SU-DHL-6 (cell line): ENCODE measurements around the gene TCERG1.
A peak's percentile ranks its signal among the peaks of the same experiment; 100 is the strongest.

Experiments used
- H2AFZ ChIP-seq: fragments of 200-600 bp; sonication (generic); 2 replicates; pipeline ENCODE4 v1.6.1; 2014; ENCODE audit warnings: low read depth, mild to moderate bottlenecking, moderate library complexity, mixed read lengths, antibody characterized with exemption, low read length; ENCODE audit not compliant: severe bottlenecking
- H3F3A ChIP-seq: fragments of 200-600 bp; shearing (Covaris generic); 2 replicates; pipeline ENCODE4 v1.6.0; 2016; ENCODE audit warnings: antibody characterized with exemption, mild to moderate bottlenecking; ENCODE audit not compliant: insufficient read depth
- H3K27ac ChIP-seq: fragments of 200-600 bp; sonication (generic); 2 replicates; pipeline ENCODE4 v1.5.1; 2016; ENCODE audit warnings: low read depth, mild to moderate bottlenecking, low read length, moderate library complexity, mixed read lengths
- H3K27me3 ChIP-seq: fragments of 200-600 bp; sonication (generic), shearing (Covaris generic); 2 replicates; pipeline ENCODE4 v1.6.0; 2014; ENCODE audit warnings: mild to moderate bottlenecking, low read length
- H3K36me3 ChIP-seq: fragments of 200-600 bp; sonication (generic); 2 replicates; pipeline ENCODE4 v1.6.1; 2014; ENCODE audit warnings: mild to moderate bottlenecking, low read length, mixed read lengths
- H3K4me2 ChIP-seq: fragments of 300-600, 200-600 bp; shearing (Covaris generic), sonication (generic); 2 replicates; pipeline ENCODE4 v1.6.0; 2014; ENCODE audit warnings: low read length, low read depth, mild to moderate bottlenecking; ENCODE audit not compliant: poor library complexity, severe bottlenecking
- H3K4me3 ChIP-seq: fragments of 200-600 bp; sonication (generic); 2 replicates; pipeline ENCODE4 v1.5.1; 2014; ENCODE audit warnings: antibody characterized with exemption, low read length, mild to moderate bottlenecking, mixed read lengths; ENCODE audit not compliant: insufficient read depth, poor library complexity, severe bottlenecking
- H3K79me2 ChIP-seq: fragments of 200-600 bp; sonication (generic); 2 replicates; pipeline ENCODE4 v1.6.1; 2014; ENCODE audit warnings: mild to moderate bottlenecking, low read length, moderate library complexity; ENCODE audit not compliant: insufficient read depth
- H3K9ac ChIP-seq: fragments of 200-600 bp; sonication (generic); 2 replicates; pipeline ENCODE4 v1.7.0; 2014; ENCODE audit warnings: mild to moderate bottlenecking, low read length
- H3K9me2 ChIP-seq: fragments of 200-600 bp; sonication (generic); replicated peaks from 2 replicates; pipeline ENCODE4 v1.6.1; 2014; ENCODE audit warnings: low read length; ENCODE audit not compliant: insufficient read depth
- H3K9me3 ChIP-seq: fragments of 200-600 bp; sonication (generic); 2 replicates; pipeline ENCODE4 v1.6.1; 2014; ENCODE audit warnings: low read length, mixed read lengths; ENCODE audit not compliant: insufficient read depth
- H4K20me1 ChIP-seq: fragments of 200-600 bp; sonication (generic); 2 replicates; pipeline ENCODE4 v1.6.1; 2014; ENCODE audit warnings: low read depth, mild to moderate bottlenecking, antibody characterized with exemption, low read length, moderate library complexity, mixed read lengths
- EZH2phosphoT487 ChIP-seq: fragments of 200-600 bp; sonication (generic), shearing (Covaris generic); conservative IDR thresholded peaks from 2 replicates; pipeline ENCODE4 v1.6.1; 2018; ENCODE audit warnings: mild to moderate bottlenecking, antibody characterized with exemption, low read length, moderate library complexity, mixed read lengths
- TF ChIP-seq, protein P1 (sequence below): fragments of 200-600 bp; sonication (generic); IDR thresholded peaks from one replicate; pipeline ENCODE4 v1.5.1; 2017; ENCODE audit warnings: antibody characterized with exemption, mild to moderate bottlenecking, low read length, moderate library complexity; ENCODE audit not compliant: insufficient read depth, poor library complexity, severe bottlenecking

The TCERG1 gene

DNA sequence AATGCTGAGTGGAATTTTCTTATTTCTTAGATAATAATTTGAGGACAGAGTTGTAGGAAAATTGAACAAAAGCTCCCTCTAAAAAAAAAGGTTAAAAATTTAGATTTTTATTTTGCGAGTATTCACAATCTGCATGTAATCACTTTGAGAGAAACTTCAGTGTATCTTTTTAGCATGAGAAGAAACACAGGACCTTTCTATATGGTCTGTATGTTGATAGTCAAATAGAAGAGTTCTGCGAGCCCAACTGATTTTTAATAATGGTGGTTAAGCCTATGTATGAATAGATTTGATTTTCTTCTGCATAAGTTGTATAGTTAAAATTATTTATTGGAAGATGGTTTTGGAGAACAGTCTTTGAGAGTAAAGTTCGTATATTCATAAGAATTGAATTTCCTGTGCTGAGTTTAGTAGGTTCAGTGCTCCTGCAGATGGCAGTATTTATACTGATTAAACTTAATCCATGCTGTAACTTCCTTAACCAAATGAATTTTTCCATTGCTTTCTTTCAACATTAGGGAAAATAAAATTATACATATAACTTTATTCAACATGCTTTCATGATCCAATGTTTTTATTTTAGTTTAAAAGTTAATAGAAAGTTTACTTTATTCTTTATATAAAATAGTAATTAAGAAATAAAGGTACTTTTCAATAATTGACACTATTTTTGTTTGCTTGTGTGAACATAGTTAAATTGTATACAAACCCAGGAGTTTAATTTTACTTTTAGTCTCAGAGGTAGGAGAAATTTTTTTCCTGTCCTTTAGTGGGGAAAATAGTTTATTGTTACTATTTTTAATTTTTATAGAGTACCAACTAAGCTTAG, 19.6 kb downstream of the TCERG1 start:
- Histone ChIP-seq H3K79me2 (peaks cover 66% of the 10 kb centered on the region), H3K27ac (no peak overlapping the region), H3K9me2 (no peaks in the 10 kb centered on the region), H3K9me3 (no peaks in the 10 kb centered on the region), H3K9ac (no peak overlapping the region), H4K20me1 (peaks cover 47% of the 10 kb centered on the region), H3K4me2 (no peak overlapping the region), H3K27me3 (no peaks in the 10 kb centered on the region), H2AFZ (no peak overlapping the region), H3F3A (peaks cover 31% of the 10 kb centered on the region), H3K36me3 (peaks cover 87% of the 10 kb centered on the region), H3K4me3 (no peak overlapping the region)
- no peak for TF ChIP-seq EZH2phosphoT487
- TF ChIP-seq, protein P1, sequence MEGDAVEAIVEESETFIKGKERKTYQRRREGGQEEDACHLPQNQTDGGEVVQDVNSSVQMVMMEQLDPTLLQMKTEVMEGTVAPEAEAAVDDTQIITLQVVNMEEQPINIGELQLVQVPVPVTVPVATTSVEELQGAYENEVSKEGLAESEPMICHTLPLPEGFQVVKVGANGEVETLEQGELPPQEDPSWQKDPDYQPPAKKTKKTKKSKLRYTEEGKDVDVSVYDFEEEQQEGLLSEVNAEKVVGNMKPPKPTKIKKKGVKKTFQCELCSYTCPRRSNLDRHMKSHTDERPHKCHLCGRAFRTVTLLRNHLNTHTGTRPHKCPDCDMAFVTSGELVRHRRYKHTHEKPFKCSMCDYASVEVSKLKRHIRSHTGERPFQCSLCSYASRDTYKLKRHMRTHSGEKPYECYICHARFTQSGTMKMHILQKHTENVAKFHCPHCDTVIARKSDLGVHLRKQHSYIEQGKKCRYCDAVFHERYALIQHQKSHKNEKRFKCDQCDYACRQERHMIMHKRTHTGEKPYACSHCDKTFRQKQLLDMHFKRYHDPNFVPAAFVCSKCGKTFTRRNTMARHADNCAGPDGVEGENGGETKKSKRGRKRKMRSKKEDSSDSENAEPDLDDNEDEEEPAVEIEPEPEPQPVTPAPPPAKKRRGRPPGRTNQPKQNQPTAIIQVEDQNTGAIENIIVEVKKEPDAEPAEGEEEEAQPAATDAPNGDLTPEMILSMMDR, result peak; percentile 18

DNA sequence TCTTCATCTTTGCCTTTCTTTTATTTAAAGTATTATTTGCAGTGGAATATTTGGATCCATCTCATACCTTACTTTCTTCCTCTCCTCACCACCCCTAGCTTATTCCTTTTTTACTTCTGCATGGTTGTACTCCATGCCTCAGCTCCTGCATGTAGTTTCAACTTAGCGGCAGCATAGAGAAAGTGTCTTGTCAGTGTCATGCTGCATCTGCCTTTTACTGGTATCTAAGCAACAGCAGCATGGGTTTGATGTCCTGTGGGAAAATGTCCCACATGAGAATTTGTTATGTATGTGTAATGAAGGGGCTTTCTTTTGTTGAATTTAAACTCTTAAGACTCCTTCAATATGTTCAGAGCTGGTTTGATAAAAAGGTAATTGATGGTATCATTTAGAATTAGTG, 20.6 kb downstream of the TCERG1 start:
- Histone ChIP-seq H3K36me3 (peaks cover 83% of the 10 kb centered on the region), H3K27me3 (no peaks in the 10 kb centered on the region), H3K9ac (no peak overlapping the region), H3K4me3 (no peak overlapping the region), H3K4me2 (no peak overlapping the region), H3K27ac (no peak overlapping the region), H3K9me3 (no peaks in the 10 kb centered on the region), H3F3A (peaks cover 30% of the 10 kb centered on the region), H3K79me2 (peaks cover 56% of the 10 kb centered on the region), H2AFZ (no peak overlapping the region), H4K20me1 (peaks cover 37% of the 10 kb centered on the region), H3K9me2 (no peaks in the 10 kb centered on the region)
- TF ChIP-seq EZH2phosphoT487, result no peak
- TF ChIP-seq, protein P1, result no peak

DNA sequence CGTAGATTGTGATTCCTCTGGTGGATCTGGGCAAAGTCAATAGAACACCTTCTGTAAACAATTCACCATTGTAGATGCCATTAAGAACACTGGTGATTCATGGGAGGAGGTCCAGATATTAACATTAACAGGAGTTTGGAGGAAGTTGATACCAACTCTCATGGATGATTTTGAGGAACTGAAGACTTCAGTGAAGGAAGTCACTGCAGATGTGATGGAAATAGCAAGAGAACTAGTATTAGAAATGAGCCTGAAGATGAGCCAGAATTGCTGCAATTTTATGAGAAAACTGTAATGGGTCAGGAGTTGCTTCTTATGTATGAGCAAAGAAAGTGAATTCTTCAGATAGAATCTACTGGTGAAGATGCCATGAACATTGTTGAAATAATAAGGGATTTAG, 26.9 kb downstream of the TCERG1 start:
- TF ChIP-seq EZH2phosphoT487, result no peak
- TF ChIP-seq, protein P1, result no peak
- H3K36me3 ChIP-seq, result peaks cover 61% of the 10 kb centered on the region
- no peaks in the 10 kb centered on the region for H3F3A ChIP-seq
- no peak overlapping the region for H3K27ac ChIP-seq
- no peak overlapping the region for H3K9ac ChIP-seq
- no peak overlapping the region for H3K4me3 ChIP-seq
- no peak overlapping the region for H3K4me2 ChIP-seq
- peaks cover 12% of the 10 kb centered on the region; the same call in 1 of the 2 replicates for H4K20me1 ChIP-seq
- no peaks in the 10 kb centered on the region for H3K27me3 ChIP-seq
- H2AFZ ChIP-seq, result no peak overlapping the region
- no peaks in the 10 kb centered on the region for H3K9me3 ChIP-seq
- peaks cover 9% of the 10 kb centered on the region for H3K79me2 ChIP-seq
- H3K9me2 ChIP-seq, result no peaks in the 10 kb centered on the region
